ENCODE measurements around the gene TTC23L.

DNA sequence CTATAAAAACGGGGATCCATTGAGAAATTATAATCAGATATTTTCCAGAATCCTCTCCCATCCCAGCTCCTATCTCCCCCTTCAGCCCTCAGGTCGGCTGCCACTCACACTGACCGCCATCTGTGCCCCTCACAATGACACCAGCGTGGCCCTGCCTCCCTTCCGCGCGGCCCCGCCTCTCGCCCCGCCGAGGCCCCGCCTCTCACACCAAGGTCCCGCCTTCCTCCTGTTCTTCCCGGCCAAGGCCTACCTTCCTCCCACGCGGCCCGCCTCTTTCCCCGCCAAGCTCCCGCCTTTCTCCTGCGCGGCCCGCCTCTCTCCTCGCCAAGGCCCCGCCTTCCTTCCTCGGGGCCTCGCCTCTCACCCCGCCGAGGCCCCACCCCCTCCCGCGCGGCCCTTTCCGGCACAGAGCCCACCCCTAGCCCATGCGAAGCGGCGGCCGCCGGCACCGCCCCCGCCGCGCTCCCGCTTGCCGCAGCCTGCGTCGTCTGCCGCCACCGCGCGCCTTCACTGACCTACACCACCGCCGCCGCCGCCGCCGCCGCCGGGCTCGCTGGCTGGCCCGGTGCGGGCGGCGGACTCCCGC, 90.3 kb downstream of the TTC23L start, which contains the start of gene DNAJC21:
- TF ChIP-seq, protein P1, sequence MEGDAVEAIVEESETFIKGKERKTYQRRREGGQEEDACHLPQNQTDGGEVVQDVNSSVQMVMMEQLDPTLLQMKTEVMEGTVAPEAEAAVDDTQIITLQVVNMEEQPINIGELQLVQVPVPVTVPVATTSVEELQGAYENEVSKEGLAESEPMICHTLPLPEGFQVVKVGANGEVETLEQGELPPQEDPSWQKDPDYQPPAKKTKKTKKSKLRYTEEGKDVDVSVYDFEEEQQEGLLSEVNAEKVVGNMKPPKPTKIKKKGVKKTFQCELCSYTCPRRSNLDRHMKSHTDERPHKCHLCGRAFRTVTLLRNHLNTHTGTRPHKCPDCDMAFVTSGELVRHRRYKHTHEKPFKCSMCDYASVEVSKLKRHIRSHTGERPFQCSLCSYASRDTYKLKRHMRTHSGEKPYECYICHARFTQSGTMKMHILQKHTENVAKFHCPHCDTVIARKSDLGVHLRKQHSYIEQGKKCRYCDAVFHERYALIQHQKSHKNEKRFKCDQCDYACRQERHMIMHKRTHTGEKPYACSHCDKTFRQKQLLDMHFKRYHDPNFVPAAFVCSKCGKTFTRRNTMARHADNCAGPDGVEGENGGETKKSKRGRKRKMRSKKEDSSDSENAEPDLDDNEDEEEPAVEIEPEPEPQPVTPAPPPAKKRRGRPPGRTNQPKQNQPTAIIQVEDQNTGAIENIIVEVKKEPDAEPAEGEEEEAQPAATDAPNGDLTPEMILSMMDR (IDR thresholded peaks at IDR 0.05 in 4 of 5, conservative IDR thresholded peaks at IDR 0.05 in 1 of 5) = no peak
- TF ChIP-seq POLR2A (IDR thresholded peaks at IDR 0.05) = no peak

All from gastrocnemius medialis (tissue), 4 donors.